Measurements from ENCODE around the gene FAM174B.

FAM174B gene

GRCh38 chr15:92655178-92655995 is at the start of gene FAM174B:
TSS of gene FAM174B (minus strand) at chr15:92655775.
- H3K4me3 ChIP-seq (ENCODE audit: low read depth, low read length): peak within 1 kb of the TSS; percentile 64

GRCh38 chr15:92696096-92696495 is 40.5 kb upstream of the FAM174B start:
- Histone ChIP-seq H3K27ac (no peak overlapping the region), H3K36me3 (no peaks in the 10 kb centered on the region), H3K27me3 (ENCODE audit: insufficient read depth, low read depth, severe bottlenecking) (no peaks in the 10 kb centered on the region), H3K4me3 (ENCODE audit: low read depth, low read length) (no peak overlapping the region), H3K9me3 (ENCODE audit: severe bottlenecking) (peaks cover 3% of the 10 kb centered on the region)
- DNase-seq: no peak
- TF ChIP-seq CTCF (IDR thresholded peaks at IDR 0.05; ENCODE audit: low read depth, low read length): no peak

More at GRCh38 chr15:92655178-92655995, at the start of gene FAM174B:
- peak; percentile 61 for DNase-seq
- Histone ChIP-seq H3K9me3 (ENCODE audit: severe bottlenecking) (no peaks in the 10 kb centered on the region), H3K27ac (peak within 1 kb of the TSS; percentile 86), H3K27me3 (ENCODE audit: insufficient read depth, low read depth, severe bottlenecking) (no peaks in the 10 kb centered on the region), H3K36me3 (peaks cover 25% of the 10 kb centered on the region)
- TF ChIP-seq CTCF (IDR thresholded peaks at IDR 0.05; ENCODE audit: low read depth, low read length): no peak

- Histone ChIP-seq H3K27me3 (ENCODE audit: insufficient read depth, low read depth, severe bottlenecking) (no peaks in the 10 kb centered on the region), H3K9me3 (ENCODE audit: severe bottlenecking) (peaks cover 9% of the 10 kb centered on the region), H3K4me3 (ENCODE audit: low read depth, low read length) (no peak overlapping the region), H3K27ac (no peak overlapping the region), H3K36me3 (no peaks in the 10 kb centered on the region)
- TF ChIP-seq CTCF (IDR thresholded peaks at IDR 0.05; ENCODE audit: low read depth, low read length): peak; percentile 81
- DNase-seq: peak; percentile 79
Measured at GRCh38 chr15:92693691-92694331, 38.2 kb upstream of the FAM174B start.

GRCh38 chr15:92690395-92690794 is 34.8 kb upstream of the FAM174B start:
- H3K4me3 ChIP-seq (ENCODE audit: low read depth, low read length): no peak overlapping the region
- peak; percentile 50 for DNase-seq

GRCh38 chr15:92687746-92688145 is 32.2 kb upstream of the FAM174B start:
- Histone ChIP-seq H3K36me3 (no peaks in the 10 kb centered on the region), H3K4me3 (ENCODE audit: low read depth, low read length) (no peak overlapping the region), H3K27ac (no peak overlapping the region), H3K9me3 (ENCODE audit: severe bottlenecking) (peaks cover 17% of the 10 kb centered on the region), H3K27me3 (ENCODE audit: insufficient read depth, low read depth, severe bottlenecking) (no peaks in the 10 kb centered on the region)
- DNase-seq: no peak
- TF ChIP-seq CTCF (IDR thresholded peaks at IDR 0.05; ENCODE audit: low read depth, low read length): no peak

More at GRCh38 chr15:92690395-92690794, 34.8 kb upstream of the FAM174B start:
- Histone ChIP-seq H3K9me3 (ENCODE audit: severe bottlenecking) (peaks cover 17% of the 10 kb centered on the region), H3K36me3 (no peaks in the 10 kb centered on the region), H3K27ac (peak overlapping the region; percentile 82), H3K27me3 (ENCODE audit: insufficient read depth, low read depth, severe bottlenecking) (no peaks in the 10 kb centered on the region)
- no peak for TF ChIP-seq CTCF (IDR thresholded peaks at IDR 0.05; ENCODE audit: low read depth, low read length)

Measured in WERI-Rb-1 (cell line).